IMR-90 (cell line): ENCODE data around the gene TERB1. TPM values are rescaled to one million over a fixed set of nuclear protein-coding genes. Genes with fewer than 3 reads are reported as not detected.

Source experiments
- ATAC-seq: fragments of 200-7000 bp; cut with Tn5 transposase; 2 replicates; pipeline ENCODE4 v1.9.1; 2020; ENCODE audit warnings: low read depth, mild to moderate bottlenecking, moderate library complexity
- BruUV-seq: library from RNA; stranded (reverse); fragments of 400-500 nt; replicated peaks from 2 replicates; lab custom pipeline; 2021; lab: Mats Ljungman, UMichigan
- CTCF ChIA-PET: fragments of 300-600 bp; formaldehyde crosslinking; extraction: SDS; loops from one replicate; lab custom pipeline; 2021; ENCODE audit warnings: antibody characterized with exemption; lab: Yijun Ruan, JAX
- POLR2A ChIA-PET: fragments of 300-600 bp; sonication (Branson Sonifier 250); formaldehyde crosslinking; loops from one replicate; lab custom pipeline; 2022; ENCODE audit warnings: antibody characterized with exemption; ENCODE audit not compliant: unreplicated experiment; lab: Charles Lee
- DNase-seq: peaks from one replicate; pipeline ENCODE4 v3.0.0; 2013
- H2AFZ ChIP-seq: replicated peaks from 2 replicates; pipeline ENCODE3; 2013; ENCODE audit warnings: low read length, mild to moderate bottlenecking; ENCODE audit not compliant: poor library complexity
- H2AK5ac ChIP-seq: 2 replicates; pipeline ENCODE4 v1.6.1; 2013; ENCODE audit warnings: low read depth, low read length, inconsistent platforms
- H2AK9ac ChIP-seq: replicated peaks from 2 replicates; pipeline ENCODE3; 2013; ENCODE audit warnings: mild to moderate bottlenecking, low read depth, low read length, moderate library complexity; ENCODE audit not compliant: poor library complexity
- H2BK120ac ChIP-seq: 2 replicates; pipeline ENCODE4 v1.6.1; 2013; ENCODE audit warnings: low read depth, low read length, inconsistent platforms
- H2BK15ac ChIP-seq: 3 replicates; pipeline ENCODE4 v1.6.1; 2013; ENCODE audit warnings: low read depth, low read length, inconsistent platforms
- H2BK20ac ChIP-seq: 2 replicates; pipeline ENCODE4 v1.6.1; 2013; ENCODE audit warnings: low read depth, mild to moderate bottlenecking, inconsistent platforms, low read length, moderate library complexity
- H2BK5ac ChIP-seq: 2 replicates; pipeline ENCODE4 v1.6.1; 2013; ENCODE audit warnings: mild to moderate bottlenecking, low read depth, low read length, inconsistent platforms; ENCODE audit not compliant: poor library complexity, severe bottlenecking
- H3K14ac ChIP-seq: replicated peaks from 2 replicates; pipeline ENCODE4 v1.6.1; 2013; ENCODE audit warnings: low read depth, low read length, inconsistent platforms
- H3K18ac ChIP-seq: 2 replicates; pipeline ENCODE4 v1.6.1; 2013; ENCODE audit warnings: low read depth, low read length, control low read depth
- H3K23ac ChIP-seq: 2 replicates; pipeline ENCODE4 v1.6.1; 2013; ENCODE audit warnings: low read depth, low read length, inconsistent platforms
- H3K27ac ChIP-seq: 2 replicates; pipeline ENCODE4 v1.5.1; 2013; ENCODE audit warnings: mild to moderate bottlenecking, control low read depth, low read length; ENCODE audit not compliant: insufficient read depth
- H3K27me3 ChIP-seq: 2 replicates; pipeline ENCODE4 v1.6.1; 2013; ENCODE audit warnings: low read length; ENCODE audit not compliant: control insufficient read depth, insufficient read depth
- H3K36me3 ChIP-seq: 2 replicates; pipeline ENCODE4 v1.6.1; 2013; ENCODE audit warnings: low read length, mixed read lengths; ENCODE audit not compliant: control insufficient read depth, insufficient read depth
- H3K4ac ChIP-seq: 2 replicates; pipeline ENCODE4 v1.6.1; 2013; ENCODE audit warnings: low read depth, low read length, inconsistent platforms
- H3K4me1 ChIP-seq: 2 replicates; pipeline ENCODE4 v1.6.1; 2013; ENCODE audit warnings: low read length, mixed read lengths; ENCODE audit not compliant: control insufficient read depth, insufficient read depth
- H3K4me2 ChIP-seq: 2 replicates; pipeline ENCODE4 v1.6.1; 2013; ENCODE audit warnings: low read depth, mild to moderate bottlenecking, control low read depth, low read length, moderate library complexity
- H3K4me3 ChIP-seq: 2 replicates; pipeline ENCODE4 v1.5.1; 2013; ENCODE audit warnings: low read depth, mild to moderate bottlenecking, control low read depth, low read length, moderate library complexity; ENCODE audit not compliant: insufficient read depth
- H3K56ac ChIP-seq: 2 replicates; pipeline ENCODE4 v1.6.1; 2013; ENCODE audit warnings: low read length, inconsistent platforms; ENCODE audit not compliant: insufficient read depth; ENCODE audit errors: extremely low read depth
- H3K79me1 ChIP-seq, 2 experiments: 2 replicates each; pipeline ENCODE4 v1.6.1; 2013; ENCODE audit warnings: low read length in 2 of 2, inconsistent platforms in 1 of 2, low read depth in 1 of 2
- H3K9ac ChIP-seq: 2 replicates; pipeline ENCODE4 v1.6.1; 2013; ENCODE audit warnings: low read depth, low read length, control low read depth
- H3K9me1 ChIP-seq: 2 replicates; pipeline ENCODE4 v1.6.1; 2013; ENCODE audit warnings: low read length, inconsistent platforms; ENCODE audit not compliant: insufficient read depth
- H3K9me3 ChIP-seq: 2 replicates; pipeline ENCODE4 v1.6.1; 2013; ENCODE audit warnings: low read length; ENCODE audit not compliant: control insufficient read depth, insufficient read depth
- H4K20me1 ChIP-seq: 2 replicates; pipeline ENCODE4 v1.6.1; 2013; ENCODE audit warnings: low read length, inconsistent platforms; ENCODE audit not compliant: insufficient read depth
- H4K5ac ChIP-seq: 2 replicates; pipeline ENCODE4 v1.6.1; 2013; ENCODE audit warnings: mild to moderate bottlenecking, low read depth, low read length, control low read depth
- H4K8ac ChIP-seq, 2 experiments: 2 replicates each; pipeline ENCODE4 v1.6.1; 2013; ENCODE audit warnings: low read depth in 2 of 2, low read length in 2 of 2, control low read depth in 1 of 2, inconsistent platforms in 1 of 2
- H4K91ac ChIP-seq: 2 replicates; pipeline ENCODE4 v1.6.1; 2013; ENCODE audit warnings: low read depth, low read length, inconsistent platforms; ENCODE audit not compliant: insufficient read depth
- FOS ChIP-seq: fragments of 150-350 bp; IDR thresholded peaks from 2 replicates; pipeline ENCODE4 v1.6.1; 2016; ENCODE audit warnings: low read depth, low read length
- MAZ ChIP-seq: IDR thresholded peaks from 2 replicates; pipeline ENCODE4 v1.6.1; 2012; ENCODE audit warnings: low read depth, mild to moderate bottlenecking, low read length, improper control_type of control experiment, moderate library complexity, borderline replicate concordance
- WGBS, 2 experiments: methylation state at CpG; one replicate each; pipeline versions ENCODE4 v1.1.5 to v1.1.7; 2013; ENCODE audit warnings: missing lambda C conversion rate in 2 of 2; ENCODE audit not compliant: insufficient read length in 1 of 2; ENCODE audit errors: extremely low coverage in 2 of 2; 5-methylcytosine and 5-hydroxymethylcytosine counted together
- dilution Hi-C: fragments of 300-500 bp; cut with HindIII; formaldehyde crosslinking; loops from one replicate; pipeline ENCODE4 v1.14.3; 2018; ENCODE audit warnings: low sequenced_read_pairs; ENCODE audit not compliant: unreplicated experiment
- in situ Hi-C: fragments of 300-500 bp; cut with MboI; formaldehyde crosslinking; loops from 3 replicates; pipeline ENCODE4 v1.14.3; 2019; ENCODE audit warnings: low sequenced_read_pairs, inconsistent platforms, mixed read lengths
- intact Hi-C: fragments of 100-400 bp; cut with micrococcal nuclease; formaldehyde crosslinking; loops from 2 replicates; pipeline ENCODE4 v1.10.0; 2022
- polyA plus RNA-seq, 3 experiments: library from polyadenylated mRNA; depleted of rRNA; stranded (reverse); fragments of >200 nt; gene quantifications; 2 replicates each; pipeline ENCODE4 v1.2.3, GENCODE V29; 2012; ENCODE audit warnings: low replicate concordance in 1 of 3
- total RNA-seq: library from RNA; depleted of rRNA; stranded (reverse); fragments of >200 nt; gene quantifications from 2 replicates; pipeline ENCODE4 v1.2.3, GENCODE V29; 2012

The TERB1 gene
- total and polyA plus RNA-seq, 2 of the 4 experiments (the other 2 are of a cell fraction), result not detected

DNA sequence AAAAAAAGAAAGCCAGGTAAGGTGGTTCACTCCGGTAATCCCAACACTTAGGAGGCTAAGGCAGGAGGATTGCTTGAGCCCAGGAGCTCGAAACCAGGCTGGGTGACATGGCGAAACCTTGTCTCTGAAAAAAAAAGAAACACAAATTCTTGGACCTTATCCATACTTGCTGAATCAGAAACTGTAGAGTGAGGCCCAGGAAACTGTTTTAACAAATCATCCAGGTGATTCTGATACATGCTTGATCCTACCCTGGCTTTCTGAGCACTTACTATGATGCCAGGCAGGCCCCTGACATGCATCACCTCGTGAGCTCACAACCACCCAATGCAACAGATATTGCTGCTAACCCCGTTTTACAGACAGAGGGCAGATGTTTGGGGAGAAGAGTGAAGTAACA, 33.4 kb upstream of the TERB1 start:
- no peak for DNase-seq
- in situ Hi-C loops (no loop called here), dilution Hi-C loops (no loop called here), intact Hi-C loops (no loop called here)
- no peaks in the 10 kb centered on the region for H3K9me3 ChIP-seq
- no peak overlapping the region for H3K27ac ChIP-seq
- H3K4me1 ChIP-seq, result peaks cover 8% of the 10 kb centered on the region
- TF ChIP-seq MAZ (no peak), FOS (no peak)
- H3K9ac ChIP-seq, result no peak overlapping the region
- H2BK5ac ChIP-seq, result no peak overlapping the region
- H3K4me2 ChIP-seq, result no peak overlapping the region
- ChIA-PET CTCF (no interaction called here), POLR2A (no interaction called here)
- ATAC-seq, result no peak
- no peak overlapping the region for H3K18ac ChIP-seq
- H3K4me3 ChIP-seq, result no peak overlapping the region
- no CpG with 5 or more reads among the region's 5 CpGs for WGBS, 2 experiments
- H4K20me1 ChIP-seq, result peaks cover under 1% of the 10 kb centered on the region; the same call in 1 of the 2 replicates
- peaks cover 8% of the 10 kb centered on the region for H3K27me3 ChIP-seq
- H4K5ac ChIP-seq, result no peak overlapping the region
- no peak overlapping the region for H2BK120ac ChIP-seq
- H3K79me1 ChIP-seq, result peaks cover 0 to 5% of the 10 kb centered on the region in 2 experiments; a peak in 3 of 4 replicates
- H2AK9ac ChIP-seq, result no peak overlapping the region
- no peak overlapping the region for H3K14ac ChIP-seq
- no TSS peak for BruUV-seq
- H2BK20ac ChIP-seq, result no peak overlapping the region
- H2AFZ ChIP-seq, result no peak overlapping the region
- no peak overlapping the region for H2AK5ac ChIP-seq
- H3K56ac ChIP-seq, result no peak overlapping the region
- no peak overlapping the region for H3K4ac ChIP-seq
- no peak overlapping the region for H4K91ac ChIP-seq
- no peaks in the 10 kb centered on the region for H3K36me3 ChIP-seq
- H2BK15ac ChIP-seq, result no peak overlapping the region
- H4K8ac ChIP-seq, result no peak overlapping the region
- H3K9me1 ChIP-seq, result peaks cover 3% of the 10 kb centered on the region; the same call in 1 of the 2 replicates
- H3K23ac ChIP-seq, result no peak overlapping the region
